Measurements from ENCODE around the gene NPAS1.
A peak's percentile ranks its signal among the peaks of the same experiment; 100 is the strongest.

NPAS1 gene, protein sequence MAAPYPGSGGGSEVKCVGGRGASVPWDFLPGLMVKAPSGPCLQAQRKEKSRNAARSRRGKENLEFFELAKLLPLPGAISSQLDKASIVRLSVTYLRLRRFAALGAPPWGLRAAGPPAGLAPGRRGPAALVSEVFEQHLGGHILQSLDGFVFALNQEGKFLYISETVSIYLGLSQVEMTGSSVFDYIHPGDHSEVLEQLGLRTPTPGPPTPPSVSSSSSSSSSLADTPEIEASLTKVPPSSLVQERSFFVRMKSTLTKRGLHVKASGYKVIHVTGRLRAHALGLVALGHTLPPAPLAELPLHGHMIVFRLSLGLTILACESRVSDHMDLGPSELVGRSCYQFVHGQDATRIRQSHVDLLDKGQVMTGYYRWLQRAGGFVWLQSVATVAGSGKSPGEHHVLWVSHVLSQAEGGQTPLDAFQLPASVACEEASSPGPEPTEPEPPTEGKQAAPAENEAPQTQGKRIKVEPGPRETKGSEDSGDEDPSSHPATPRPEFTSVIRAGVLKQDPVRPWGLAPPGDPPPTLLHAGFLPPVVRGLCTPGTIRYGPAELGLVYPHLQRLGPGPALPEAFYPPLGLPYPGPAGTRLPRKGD

DNA sequence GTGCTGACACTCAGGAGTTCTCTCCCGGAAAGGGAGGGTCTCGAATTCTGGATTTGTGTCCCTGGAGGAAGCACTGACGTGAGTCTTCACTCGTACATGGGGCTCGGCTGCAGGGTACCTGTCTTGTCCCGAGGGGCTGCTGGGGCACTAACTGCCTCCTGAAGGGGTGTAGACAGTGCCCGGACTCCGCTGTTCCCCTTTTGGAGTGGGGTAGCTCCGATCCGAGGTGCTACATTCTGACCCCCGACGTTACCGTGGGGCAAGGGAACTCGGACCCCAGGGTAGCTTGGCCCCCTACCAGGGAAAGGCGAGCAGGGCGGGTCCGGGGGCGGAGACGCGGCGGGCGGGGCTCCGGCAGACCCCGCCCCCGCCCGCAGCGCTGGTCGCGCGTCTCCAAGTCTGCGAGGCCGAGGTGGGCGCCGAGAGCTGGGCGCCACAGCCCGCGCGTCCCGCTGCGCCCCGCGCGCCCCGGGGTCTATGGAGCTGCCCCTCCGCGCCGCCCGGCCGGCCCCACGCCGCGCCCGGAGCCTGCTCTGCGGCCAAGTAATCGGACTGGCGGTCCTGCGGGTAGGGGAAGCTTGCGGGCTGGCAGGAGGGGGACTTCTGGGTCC lies at the start of gene NPAS1:
Gene NPAS1 (plus strand): TSS at position 407 of the 611 bp plus-strand sequence. CDS start 1,211 bp downstream, outside the sequence.
- DNase-seq: no peak

DNA sequence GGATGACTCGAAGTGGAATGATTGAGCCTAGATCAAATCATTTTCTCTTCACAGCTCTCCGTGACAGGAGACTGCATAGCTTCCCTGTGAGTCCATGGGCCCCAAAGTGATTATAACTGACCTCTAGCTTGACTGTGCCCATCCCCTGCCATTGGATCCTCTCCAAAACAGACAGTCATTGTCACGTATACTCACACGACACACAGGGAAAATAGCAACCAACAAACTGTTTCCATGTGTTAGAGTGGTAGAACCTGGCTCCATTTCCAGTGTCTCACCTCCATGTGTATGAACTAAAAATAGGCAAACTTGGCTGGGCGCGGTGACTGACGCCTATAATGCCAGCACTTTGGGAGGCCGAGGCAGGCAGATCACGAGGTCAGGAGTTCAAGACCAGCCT lies 48.8 kb upstream of the NPAS1 start:
- DNase-seq: no peak

DNA sequence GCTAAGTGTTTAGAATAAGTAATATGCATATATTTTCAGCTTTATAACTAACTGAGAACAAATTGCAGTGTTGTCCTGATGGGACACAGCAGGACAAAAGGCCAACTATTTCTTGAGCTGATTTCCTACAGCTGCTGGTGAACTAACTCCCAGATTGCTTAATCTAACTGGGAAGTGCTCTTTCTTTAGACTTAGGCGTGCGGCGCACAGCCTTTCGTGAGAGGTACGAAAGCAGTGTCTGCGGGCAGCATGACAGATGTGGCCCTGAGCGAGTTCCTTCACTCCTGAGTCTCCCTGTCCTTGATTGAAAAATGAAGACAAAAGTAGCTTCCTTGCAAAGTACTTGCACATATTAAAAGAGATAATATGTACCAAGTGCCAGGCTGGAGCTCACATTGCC lies 47.3 kb upstream of the NPAS1 start:
- no peak for DNase-seq

DNA sequence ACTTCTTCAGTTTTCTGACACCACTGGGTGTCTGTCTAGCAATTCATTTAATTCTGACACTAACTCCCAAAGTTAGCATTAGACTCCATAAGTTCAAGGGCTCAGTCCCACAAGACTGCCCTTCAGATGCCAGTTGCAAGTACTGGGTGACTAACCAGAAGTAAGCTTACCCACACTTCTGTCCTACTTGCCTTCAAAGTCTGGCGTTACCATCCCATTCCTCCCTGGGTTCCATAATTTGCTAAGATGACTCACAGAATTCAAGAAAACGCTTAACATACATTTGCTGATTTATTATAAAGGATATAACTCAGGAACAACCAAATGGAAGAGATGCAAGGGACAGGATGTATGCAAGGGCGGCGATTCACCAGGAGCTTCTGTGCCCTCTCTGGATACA lies 45.5 kb upstream of the NPAS1 start:
- DNase-seq: no peak

DNA sequence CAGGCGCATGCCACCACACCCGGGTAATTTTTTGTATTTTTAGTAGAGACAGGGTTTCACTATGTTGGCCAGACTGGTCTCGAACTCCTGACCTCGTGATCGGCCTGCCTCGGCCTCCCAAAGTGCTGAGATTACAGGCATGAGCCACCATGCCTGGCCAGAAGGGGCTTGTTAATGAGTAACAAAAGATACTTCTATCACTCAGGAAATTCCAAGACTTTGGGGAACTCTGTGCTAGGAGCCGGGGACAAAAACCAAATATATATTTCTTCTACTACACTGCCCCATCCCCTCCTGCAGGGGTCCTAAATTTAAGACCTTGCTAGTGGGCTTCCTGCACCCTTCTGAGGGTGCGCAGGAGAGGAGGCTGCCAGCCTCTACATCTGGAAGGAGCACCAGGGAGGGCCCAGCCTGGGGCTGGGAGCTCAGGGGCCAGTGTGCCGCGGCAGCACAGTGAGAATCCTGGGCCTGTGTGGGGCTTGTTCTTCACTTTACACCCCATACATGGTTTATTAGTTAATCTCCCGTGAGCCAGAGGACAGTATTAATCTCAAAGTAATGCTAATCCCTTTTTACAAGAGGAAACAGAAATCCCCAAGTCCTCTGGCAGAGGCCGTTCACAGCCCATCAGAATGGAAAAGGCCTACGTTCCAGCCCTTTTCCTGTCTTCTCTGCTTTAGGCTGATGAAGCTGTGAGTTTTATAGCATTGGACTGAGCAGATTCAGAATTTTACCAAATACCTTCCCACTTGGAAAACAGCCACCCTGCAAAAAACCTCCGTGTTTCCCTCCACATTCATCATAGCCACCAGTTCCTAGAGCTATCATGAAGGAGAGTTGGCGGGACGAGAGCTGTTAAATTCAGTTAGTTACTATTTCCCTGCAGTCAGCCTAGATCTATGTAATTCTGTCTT lies 44.4 kb upstream of the NPAS1 start:
- DNase-seq: no peak

DNA sequence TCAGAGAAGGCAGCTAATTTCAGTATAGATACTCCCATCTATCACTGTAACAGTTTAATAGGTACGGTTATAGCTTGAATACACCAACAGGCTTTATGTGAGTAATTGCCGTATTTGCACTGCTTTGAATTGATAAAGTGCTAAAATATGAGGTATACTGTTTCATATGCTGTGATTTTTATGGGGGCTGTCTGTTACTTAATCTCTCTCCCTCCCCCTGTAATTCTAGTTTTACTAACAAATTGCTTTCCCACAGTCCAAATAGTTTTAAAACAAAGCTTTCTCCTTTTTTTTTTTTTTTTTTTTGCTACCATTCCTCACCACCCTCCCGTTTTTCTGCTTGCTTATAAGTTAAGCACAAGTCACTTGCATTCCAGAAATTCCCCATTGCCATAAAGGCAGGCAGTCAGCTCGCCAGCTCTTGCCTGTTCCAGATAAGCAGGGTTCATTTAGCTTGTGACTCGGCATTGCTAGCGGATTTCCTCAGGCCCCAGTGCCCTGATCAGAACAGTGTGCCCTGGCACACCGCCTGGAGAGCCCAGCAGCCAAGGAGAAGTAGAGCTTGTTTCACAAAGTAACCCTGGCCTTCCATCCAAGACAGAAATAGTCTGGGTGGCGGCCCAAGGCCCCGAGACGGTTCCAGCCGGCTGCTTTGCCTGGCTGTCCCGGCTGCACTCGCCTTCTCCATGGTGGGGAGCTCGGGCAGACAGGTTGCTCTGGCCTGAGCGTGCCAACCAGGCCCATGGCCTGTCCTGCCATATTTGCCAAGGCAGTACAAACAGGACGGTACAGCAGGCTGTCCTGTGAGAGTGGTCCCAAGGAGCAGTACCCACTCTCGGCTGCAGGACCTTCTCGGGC lies 43.5 kb upstream of the NPAS1 start:
- DNase-seq: no peak

DNA sequence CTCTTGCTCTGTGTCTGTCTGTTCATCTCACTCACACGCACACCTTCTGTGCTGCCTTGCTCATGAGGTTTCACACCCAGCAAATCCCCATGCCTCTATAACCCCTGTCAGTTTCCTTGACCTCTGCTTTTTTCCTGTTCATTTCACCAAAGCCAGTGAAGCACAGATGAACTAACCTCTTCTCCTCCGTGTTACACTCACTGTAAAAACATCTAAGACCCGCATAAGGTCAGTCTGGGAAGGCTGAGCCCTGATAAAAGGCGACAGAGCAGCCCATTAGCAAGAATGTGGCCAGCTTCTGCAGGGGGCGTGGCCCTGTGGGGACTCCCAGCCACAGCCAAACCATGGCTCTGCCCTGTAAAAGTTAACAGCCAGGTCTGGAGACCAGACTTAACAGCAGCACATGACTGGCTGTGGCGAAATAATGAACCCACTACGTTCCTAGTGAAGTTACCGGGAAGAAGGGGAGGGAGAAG lies 42.8 kb upstream of the NPAS1 start:
- DNase-seq: no peak

DNA sequence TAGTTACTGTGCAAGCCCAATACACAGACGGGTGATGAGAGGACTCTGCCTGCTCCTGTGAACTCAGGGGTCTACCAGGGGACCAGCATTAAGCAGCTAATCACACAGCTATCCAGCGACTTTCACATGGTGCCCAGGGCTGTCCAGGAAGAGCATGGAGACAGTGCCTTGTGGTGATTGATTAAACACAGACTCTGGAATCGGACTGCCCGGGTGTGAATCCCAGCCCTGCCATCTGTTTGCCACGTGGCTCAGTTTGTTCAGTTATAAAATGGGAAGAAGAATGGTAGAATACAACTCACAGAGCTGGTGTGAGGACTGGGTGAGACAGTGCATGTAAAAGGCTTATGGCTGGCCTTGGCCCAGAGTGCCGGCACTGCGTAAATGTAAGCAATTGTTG lies 42.1 kb upstream of the NPAS1 start:
- no peak for DNase-seq

DNA sequence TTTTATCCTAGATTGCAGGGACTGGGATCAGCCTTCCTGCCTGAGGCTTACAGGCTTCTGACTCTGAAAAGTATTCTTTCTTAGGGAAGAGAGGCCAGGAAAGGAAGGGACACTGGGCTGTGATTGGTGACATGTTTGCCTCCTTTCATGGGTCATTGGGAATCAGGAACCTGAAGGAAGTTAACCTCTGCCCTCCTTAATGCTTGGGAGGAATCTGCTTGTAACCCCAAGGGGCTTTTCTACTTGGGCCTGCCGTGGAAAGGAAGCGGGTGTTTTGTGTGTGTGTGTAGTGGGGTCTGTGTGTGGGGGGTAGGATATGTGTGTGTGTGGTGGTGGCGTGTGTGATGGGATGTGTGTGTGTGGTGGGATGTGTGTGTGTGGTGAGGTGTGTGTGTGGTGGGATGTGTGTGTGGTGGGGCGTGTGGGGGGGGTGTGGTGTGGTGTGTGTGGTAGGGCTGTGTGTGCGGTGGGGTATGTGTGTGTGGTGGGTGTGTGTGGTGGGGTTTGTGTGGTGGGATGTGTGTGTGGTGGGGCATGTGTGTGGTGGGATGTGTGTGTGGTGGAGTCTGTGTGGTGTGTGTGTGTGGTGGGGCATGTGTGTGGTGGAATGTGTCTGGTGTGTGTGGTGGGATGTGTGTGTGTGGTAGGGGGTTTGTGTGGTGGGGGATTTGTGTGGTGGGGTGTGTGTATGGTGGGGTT lies 41.3 kb upstream of the NPAS1 start:
- DNase-seq: peak; percentile 39 to 44

DNA sequence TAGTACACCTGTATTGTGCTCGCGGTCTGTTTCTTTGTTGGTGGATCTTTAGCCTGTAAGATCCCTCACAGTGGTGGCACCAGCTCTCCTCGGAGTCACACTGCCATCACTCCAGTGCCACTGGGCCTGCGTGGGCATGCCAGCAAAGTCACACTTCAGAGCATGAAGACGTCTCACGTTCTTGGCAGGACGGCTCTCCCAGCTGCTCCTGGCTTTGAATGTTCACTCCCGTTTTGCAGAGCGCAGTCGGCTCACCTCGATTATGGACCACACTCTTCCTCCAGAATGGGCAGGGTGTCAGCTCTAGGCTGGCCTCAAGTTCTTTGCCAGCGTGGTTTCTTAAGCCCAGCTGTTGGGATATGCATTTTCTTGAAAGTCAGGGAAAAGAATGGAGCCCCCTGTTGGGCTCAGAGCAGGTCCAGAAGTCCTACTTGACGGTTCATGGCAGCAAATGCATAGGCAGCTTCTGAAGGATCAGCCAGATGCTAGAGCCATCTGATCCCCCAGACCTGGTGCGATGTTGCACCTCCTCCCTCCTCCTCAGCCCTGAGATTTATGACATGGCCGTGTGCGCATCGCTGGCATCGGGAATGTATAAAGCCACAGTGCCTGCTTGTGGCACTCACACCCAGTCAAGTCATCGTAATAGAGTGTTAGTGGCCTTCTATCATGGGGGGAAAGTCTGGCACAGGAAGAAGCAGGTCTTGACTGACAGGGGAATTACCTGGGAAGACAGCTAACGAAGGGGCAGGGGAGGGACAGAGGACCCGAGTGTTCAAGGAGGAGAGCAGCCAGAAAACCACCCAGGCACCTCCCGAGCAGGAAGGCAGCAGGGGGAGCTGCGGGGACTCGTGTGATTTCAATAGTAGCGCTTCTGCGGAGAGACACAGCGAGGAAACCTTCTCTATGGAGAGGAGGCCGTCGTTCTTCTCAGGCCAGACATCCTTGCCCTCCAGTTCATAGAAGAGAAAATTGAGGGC lies 40.2 kb upstream of the NPAS1 start:
- no peak for DNase-seq

DNA sequence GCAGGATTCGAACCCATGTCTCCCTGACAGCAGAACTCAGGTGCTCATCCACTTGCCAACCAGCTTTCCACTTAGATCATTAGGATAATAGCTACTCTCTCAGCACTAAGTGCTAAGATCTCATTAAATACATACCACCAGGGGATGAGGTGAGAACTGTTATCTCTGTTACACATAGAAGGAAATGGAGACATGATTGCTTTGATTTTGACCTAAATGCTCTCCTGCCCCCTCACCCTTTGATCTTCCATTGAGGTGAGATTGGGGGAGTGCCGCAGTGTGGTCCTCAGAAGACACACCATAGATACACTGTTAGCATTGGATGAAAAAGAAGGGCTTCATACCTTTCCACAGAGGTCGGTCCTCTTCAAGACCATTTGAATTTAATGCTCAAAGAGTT lies 38.9 kb upstream of the NPAS1 start:
- peak in 1 of 2 donors; percentile 20 for DNase-seq

DNA sequence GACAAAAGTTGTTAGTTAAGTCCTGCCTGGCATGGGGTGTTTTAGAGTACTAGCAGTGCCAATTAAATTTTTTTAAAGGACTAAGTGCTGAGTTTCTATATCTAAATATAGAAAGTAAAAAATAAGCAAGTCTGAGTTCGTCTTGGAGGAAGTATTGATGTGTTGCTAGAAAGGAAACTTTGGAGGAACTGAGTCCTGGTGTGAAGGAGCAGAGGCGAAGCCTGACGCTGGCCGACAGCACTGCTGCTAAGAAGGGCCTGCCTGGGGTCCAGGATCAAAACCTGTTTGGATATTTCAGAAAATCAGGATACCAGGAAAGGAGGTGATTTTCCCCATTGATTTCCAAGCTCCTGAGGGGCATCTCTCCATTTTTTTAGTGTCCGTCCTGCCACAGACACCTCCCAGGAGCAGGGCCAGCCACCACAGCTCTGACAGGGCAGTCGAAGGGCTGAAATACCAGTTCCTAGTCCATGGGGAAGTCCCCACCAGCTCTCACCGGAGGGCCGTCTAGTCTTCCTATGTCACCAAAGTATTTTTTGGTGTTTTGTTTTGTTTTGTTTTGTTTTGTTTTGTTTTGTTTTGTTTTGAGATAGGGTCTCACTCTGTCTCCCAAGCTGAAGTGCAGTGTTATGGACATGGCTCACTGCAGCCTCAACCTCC lies 38.2 kb upstream of the NPAS1 start:
- no peak for DNase-seq

DNA sequence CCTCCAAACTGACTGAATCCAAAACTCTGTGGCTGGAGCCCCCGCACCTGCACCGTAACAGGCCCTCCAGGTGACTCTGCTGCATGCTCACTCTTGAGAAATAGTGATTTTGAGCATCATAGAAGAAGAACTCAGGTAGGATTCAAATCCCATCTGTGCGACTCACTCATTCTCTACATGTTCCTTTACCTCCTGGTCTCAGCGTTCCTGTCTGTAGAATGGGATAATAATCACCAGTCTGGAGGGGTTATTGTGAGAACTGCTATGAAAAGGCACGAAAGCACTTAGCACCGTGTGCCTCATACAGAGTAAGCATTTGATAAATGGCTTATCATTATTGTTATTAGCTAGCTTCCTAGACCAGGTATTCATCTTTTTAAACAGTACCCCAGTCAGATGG lies 36.5 kb upstream of the NPAS1 start:
- DNase-seq: no peak

DNA sequence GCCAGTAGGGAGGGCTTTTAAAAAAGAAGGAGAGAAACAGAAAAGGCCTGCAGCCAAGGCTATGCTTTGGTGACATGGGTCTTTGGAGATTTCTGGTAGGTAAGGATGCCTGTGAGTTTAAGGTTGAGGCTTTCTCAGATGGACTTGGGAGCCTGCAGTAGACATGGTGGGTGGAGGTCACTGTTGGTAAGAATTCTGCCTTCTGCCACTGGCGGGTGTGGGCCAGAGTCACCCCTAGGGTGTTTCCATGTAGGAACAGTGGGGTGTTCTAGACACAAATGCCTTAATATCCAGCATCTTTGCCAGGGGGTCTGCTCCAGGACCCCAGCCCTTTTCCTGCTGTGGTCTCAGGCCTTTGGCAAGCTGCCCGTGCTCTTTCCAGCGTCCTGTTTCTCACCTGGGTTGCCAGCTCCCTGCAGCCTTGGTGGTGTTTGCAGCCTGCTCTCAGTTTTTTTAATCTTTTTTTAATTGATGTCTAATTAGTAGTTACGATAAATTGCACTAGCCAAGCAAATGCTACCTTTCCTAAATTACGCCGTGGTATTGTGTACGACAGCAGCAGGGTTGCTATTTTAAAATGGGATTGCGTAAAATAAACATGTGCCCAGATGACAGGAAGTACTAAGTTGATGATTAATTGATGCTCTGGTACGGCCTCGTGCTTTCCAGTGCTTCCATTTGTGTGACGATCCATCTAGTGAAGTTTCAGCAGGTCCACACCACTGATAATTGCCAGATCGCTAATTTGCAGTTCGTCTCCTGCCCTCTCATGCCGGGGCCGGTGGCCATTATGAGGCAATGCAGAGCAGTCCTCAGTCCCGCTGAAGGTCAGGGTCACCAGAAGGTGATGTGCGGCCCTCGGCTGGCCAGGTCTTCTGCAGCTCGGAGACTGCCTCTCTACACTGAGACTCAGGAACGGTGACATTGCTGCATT lies 35.3 kb upstream of the NPAS1 start:
- DNase-seq: no peak

DNA sequence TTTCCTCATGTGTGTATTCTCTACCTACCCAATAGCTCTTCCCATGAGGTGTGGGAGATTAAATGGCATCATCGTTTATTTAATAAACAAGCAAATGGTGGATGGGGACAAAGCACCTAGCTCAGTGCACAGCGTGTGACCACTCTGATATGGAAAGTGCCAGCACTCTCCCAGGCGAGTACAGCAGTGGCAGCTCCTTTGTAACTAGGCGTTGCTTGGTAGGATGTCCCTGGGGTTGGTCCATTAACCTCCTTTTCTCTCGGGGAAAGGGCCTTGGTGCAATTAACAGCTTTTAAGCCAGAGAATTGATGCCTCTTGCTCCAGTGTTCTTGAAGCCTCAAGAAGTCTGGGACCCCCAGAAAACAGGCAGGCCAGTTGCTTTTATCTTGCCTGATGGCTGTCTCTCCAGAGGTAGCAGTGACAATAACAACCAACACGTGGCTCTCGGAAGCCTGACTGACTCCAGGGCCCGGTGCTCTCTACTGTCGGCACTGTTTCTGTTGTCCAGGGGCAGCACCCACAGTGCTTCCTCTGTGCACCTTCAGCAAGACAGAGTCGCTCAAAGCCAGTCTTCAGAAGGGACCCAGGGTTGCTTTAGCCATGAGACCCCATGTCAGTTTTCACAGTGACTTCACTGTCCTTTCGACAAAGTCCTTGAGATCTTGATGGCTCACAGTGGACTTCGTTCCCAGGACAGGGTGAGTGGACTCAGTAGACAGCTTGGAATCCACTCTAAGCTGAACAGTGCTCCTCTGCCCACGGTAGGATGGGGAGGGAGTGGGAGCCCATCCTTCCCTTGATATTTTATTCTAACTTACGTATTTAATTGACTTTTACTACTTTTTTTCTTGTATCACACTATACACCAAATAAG lies 33.9 kb upstream of the NPAS1 start:
- no peak for DNase-seq

DNA sequence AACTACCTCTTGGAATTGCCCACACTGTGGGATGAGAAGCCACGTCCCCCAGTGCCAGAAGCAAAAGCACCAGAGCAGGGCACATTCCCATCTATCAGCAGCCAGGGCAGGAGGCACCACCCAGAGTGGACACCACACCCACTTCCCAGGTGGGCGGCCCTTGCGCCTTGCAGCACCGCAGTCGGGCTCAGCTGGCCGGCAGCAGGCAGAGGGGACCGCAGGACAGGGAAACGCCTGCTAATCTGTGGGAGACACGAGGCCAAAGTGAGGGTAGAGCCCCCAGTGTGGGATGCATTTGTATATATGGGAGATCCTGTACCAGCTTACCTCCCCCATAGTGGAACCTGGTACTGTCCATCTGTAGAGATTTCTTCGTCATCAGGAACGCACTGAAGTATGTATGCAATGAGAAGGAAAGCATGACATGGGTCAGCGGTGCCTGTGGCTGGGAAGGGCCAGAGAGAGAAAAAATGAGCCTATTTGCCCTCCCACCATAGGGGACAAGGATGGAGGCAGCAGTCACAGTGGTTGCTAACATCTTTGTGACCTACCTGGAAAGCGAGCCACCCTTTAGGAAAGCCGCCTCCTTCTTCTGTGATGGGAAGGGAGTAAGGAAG lies 30.9 kb upstream of the NPAS1 start:
- no peak for DNase-seq
